Fibroblast of the aortic adventitia (primary cell): ENCODE results near the gene BTBD6. TPM values are rescaled to one million over a fixed set of nuclear protein-coding genes. Genes with fewer than 3 reads are reported as not detected.

Source experiments
- DNase-seq: peaks from one replicate; pipeline ENCODE4 v3.0.0-alpha.2; 2010; ENCODE audit warnings: low read depth
- H3K4me3 ChIP-seq: 2 replicates; pipeline ENCODE4 v1.5.1; 2011; ENCODE audit warnings: low read depth, mild to moderate bottlenecking, control low read depth, low read length, moderate library complexity
- total RNA-seq: library from RNA; depleted of rRNA; stranded (reverse); fragments of >200 nt; gene quantifications from 2 replicates; pipeline ENCODE4 v1.2.3, GENCODE V29; 2012; ENCODE audit warnings: low replicate concordance
- TF ChIP-seq, protein P1 (sequence below): IDR thresholded peaks from 2 replicates; pipeline ENCODE4 v1.5.1; 2011; ENCODE audit warnings: mild to moderate bottlenecking, low read length, control low read depth, inconsistent platforms; ENCODE audit not compliant: insufficient read depth

The BTBD6 gene
- total RNA-seq, 1 donor, result 51.0 TPM

GRCh38 chr14:105267820-105268548 lies 19.7 kb downstream of the BTBD6 start:
- no peak for DNase-seq
- H3K4me3 ChIP-seq, result no peak overlapping the region
- TF ChIP-seq, protein P1, sequence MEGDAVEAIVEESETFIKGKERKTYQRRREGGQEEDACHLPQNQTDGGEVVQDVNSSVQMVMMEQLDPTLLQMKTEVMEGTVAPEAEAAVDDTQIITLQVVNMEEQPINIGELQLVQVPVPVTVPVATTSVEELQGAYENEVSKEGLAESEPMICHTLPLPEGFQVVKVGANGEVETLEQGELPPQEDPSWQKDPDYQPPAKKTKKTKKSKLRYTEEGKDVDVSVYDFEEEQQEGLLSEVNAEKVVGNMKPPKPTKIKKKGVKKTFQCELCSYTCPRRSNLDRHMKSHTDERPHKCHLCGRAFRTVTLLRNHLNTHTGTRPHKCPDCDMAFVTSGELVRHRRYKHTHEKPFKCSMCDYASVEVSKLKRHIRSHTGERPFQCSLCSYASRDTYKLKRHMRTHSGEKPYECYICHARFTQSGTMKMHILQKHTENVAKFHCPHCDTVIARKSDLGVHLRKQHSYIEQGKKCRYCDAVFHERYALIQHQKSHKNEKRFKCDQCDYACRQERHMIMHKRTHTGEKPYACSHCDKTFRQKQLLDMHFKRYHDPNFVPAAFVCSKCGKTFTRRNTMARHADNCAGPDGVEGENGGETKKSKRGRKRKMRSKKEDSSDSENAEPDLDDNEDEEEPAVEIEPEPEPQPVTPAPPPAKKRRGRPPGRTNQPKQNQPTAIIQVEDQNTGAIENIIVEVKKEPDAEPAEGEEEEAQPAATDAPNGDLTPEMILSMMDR, result no peak

- H3K4me3 ChIP-seq, result no peak overlapping the region
- TF ChIP-seq, protein P1, result no peak
- no peak for DNase-seq
Measured at GRCh38 chr14:105268736-105269354, 20.5 kb downstream of the BTBD6 start.

DNA sequence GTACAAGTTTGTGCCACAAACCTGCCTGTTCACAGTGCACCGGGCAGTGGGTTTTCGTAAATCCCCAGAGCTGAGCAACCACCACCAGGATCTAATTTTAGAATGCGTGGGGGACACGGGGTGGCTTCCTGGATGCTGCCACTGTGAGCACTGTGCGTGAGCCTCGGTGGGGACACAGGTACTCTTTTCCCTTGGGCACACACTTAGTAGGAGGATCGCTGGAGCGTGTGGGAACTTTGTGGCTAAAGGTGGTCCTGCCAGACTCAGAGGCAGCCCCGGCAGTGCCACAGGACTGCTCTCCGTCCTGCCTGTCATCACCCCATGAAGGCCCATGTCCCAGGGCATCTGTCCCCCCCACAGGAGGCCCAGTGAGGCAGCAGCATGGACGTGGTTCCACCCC lies 21.1 kb downstream of the BTBD6 start:
- DNase-seq, result no peak
- TF ChIP-seq, protein P1, result no peak
- H3K4me3 ChIP-seq, result no peak overlapping the region

GRCh38 chr14:105271224-105271890 lies 23.0 kb downstream of the BTBD6 start:
- TF ChIP-seq, protein P1, result no peak
- DNase-seq, result no peak
- no peak overlapping the region for H3K4me3 ChIP-seq

GRCh38 chr14:105272623-105273022 lies 24.3 kb downstream of the BTBD6 start:
- H3K4me3 ChIP-seq, result no peak overlapping the region
- DNase-seq, result no peak
- TF ChIP-seq, protein P1, result no peak

GRCh38 chr14:105273062-105273461 lies 24.7 kb downstream of the BTBD6 start:
- DNase-seq, result no peak
- TF ChIP-seq, protein P1, result no peak
- H3K4me3 ChIP-seq, result no peak overlapping the region
